Endothelial cell of umbilical vein (primary cell): Measurements from ENCODE around the gene TBX1. TPM values are rescaled to one million over a fixed set of nuclear protein-coding genes. Genes with fewer than 3 reads are reported as not detected.

ENCODE experiments used
- BruUV-seq: library from RNA; stranded (reverse); fragments of 400-500 nt; replicated peaks from 2 replicates; lab custom pipeline; 2021; lab: Mats Ljungman, UMichigan
- CTCF ChIA-PET: fragments of 300-600, 350-600 bp; sonication (Branson Sonifier 250); formaldehyde crosslinking; loops from one replicate; lab custom pipeline; 2021; ENCODE audit warnings: antibody characterized with exemption, inconsistent platforms; lab: Charles Lee
- POLR2A ChIA-PET: fragments of 300-600, 350-600 bp; sonication (Branson Sonifier 250); formaldehyde crosslinking; loops from one replicate; lab custom pipeline; 2021; ENCODE audit warnings: antibody characterized with exemption, inconsistent platforms; lab: Charles Lee
- DNase-seq: peaks from one replicate; pipeline ENCODE4 v3.0.0-alpha.2; 2011; ENCODE audit warnings: low read depth, low spot score
- FAIRE-seq: peaks from 2 replicates; lab custom pipeline; 2011; peaks lifted over from hg19 to GRCh38; lab: Jason Lieb, UNC
- H2AFZ ChIP-seq: 2 replicates; pipeline ENCODE4 v1.6.0; 2012; ENCODE audit warnings: low read depth, low read length, control low read depth, inconsistent platforms
- H3K27ac ChIP-seq: 2 replicates; pipeline ENCODE4 v1.5.1; 2011; ENCODE audit warnings: low read depth, mild to moderate bottlenecking, control low read depth, low read length, moderate library complexity; ENCODE audit not compliant: insufficient read depth
- H3K27me3 ChIP-seq, 2 experiments: 2 replicates each; pipeline versions ENCODE4 v1.6.0 to v1.6.1; 2011; ENCODE audit warnings: low read length in 2 of 2, mixed read lengths in 1 of 2; ENCODE audit not compliant: control insufficient read depth in 2 of 2, insufficient read depth in 2 of 2
- H3K36me3 ChIP-seq, 2 experiments: 2 replicates in 1 of 2; 3 replicates in 1 of 2; pipeline ENCODE4 v1.5.1; 2011; ENCODE audit warnings: low read length in 2 of 2, mild to moderate bottlenecking in 1 of 2, moderate library complexity in 1 of 2; ENCODE audit not compliant: control insufficient read depth in 2 of 2, insufficient read depth in 2 of 2; ENCODE audit errors: extremely low read depth in 1 of 2
- H3K4me1 ChIP-seq: 3 replicates; pipeline ENCODE4 v1.5.1; 2011; ENCODE audit warnings: mild to moderate bottlenecking, low read length; ENCODE audit not compliant: control insufficient read depth, insufficient read depth; ENCODE audit errors: extremely low read depth
- H3K4me2 ChIP-seq: 2 replicates; pipeline ENCODE4 v1.6.1; 2011; ENCODE audit warnings: low read length, control low read depth, mixed read lengths; ENCODE audit not compliant: insufficient read depth
- H3K4me3 ChIP-seq, 3 experiments: fragments of 200-600 bp in 1 of 3; sonication (generic), shearing (Covaris generic) in 1 of 3; replicated peaks in 1 of 3; 2 replicates each; pipeline ENCODE4 v1.5.1; 2011 to 2016; ENCODE audit warnings: control low read depth in 3 of 3, low read length in 3 of 3, mild to moderate bottlenecking in 2 of 3, inconsistent platforms in 1 of 3, low read depth in 1 of 3, moderate library complexity in 1 of 3; ENCODE audit not compliant: insufficient read depth in 1 of 3
- H3K79me2 ChIP-seq: 2 replicates; pipeline ENCODE4 v1.6.0; 2012; ENCODE audit warnings: low read length, inconsistent platforms; ENCODE audit not compliant: control insufficient read depth, insufficient read depth
- H3K9ac ChIP-seq: replicated peaks from 2 replicates; pipeline ENCODE3; 2011; ENCODE audit warnings: low read length, control low read depth; ENCODE audit not compliant: insufficient read depth; ENCODE audit errors: extremely low read depth
- H3K9me1 ChIP-seq: replicated peaks from 3 replicates; pipeline ENCODE4 v1.6.0; 2011; ENCODE audit warnings: mild to moderate bottlenecking, low read length; ENCODE audit not compliant: control insufficient read depth, insufficient read depth; ENCODE audit errors: extremely low read depth
- H3K9me3 ChIP-seq: replicated peaks from 2 replicates; pipeline ENCODE4 v1.5.1; 2012; ENCODE audit warnings: low read length, inconsistent platforms; ENCODE audit not compliant: control insufficient read depth, insufficient read depth
- H4K20me1 ChIP-seq: replicated peaks from 2 replicates; pipeline ENCODE3; 2011; ENCODE audit warnings: mild to moderate bottlenecking, low read length; ENCODE audit not compliant: control insufficient read depth, insufficient read depth; ENCODE audit errors: extremely low read depth
- EZH2 ChIP-seq: IDR thresholded peaks from 2 replicates; pipeline ENCODE4 v1.6.1; 2012; ENCODE audit warnings: borderline replicate concordance, low read depth, mild to moderate bottlenecking, moderate library complexity, low read length, inconsistent platforms; ENCODE audit not compliant: severe bottlenecking
- FOS ChIP-seq: IDR thresholded peaks from 2 replicates; pipeline ENCODE4 v1.6.1; 2011; ENCODE audit warnings: mild to moderate bottlenecking, low read length, moderate library complexity, borderline replicate concordance; ENCODE audit not compliant: insufficient read depth
- GATA2 ChIP-seq: IDR thresholded peaks from 2 replicates; pipeline ENCODE4 v1.7.0; 2011; ENCODE audit warnings: low read depth, mild to moderate bottlenecking, moderate library complexity, mixed read lengths, low read length; ENCODE audit not compliant: insufficient read length, insufficient read depth
- JUN ChIP-seq: IDR thresholded peaks from 2 replicates; pipeline ENCODE4 v1.6.1; 2011; ENCODE audit warnings: borderline replicate concordance, low read depth; ENCODE audit not compliant: insufficient read length, insufficient read depth
- MYC ChIP-seq: IDR thresholded peaks from one replicate; pipeline ENCODE4 v1.6.1; 2011; ENCODE audit warnings: mild to moderate bottlenecking, low read depth, low read length
- POLR2A ChIP-seq: IDR thresholded peaks from 2 replicates; pipeline ENCODE4 v1.6.1; 2012; ENCODE audit warnings: low read depth, mild to moderate bottlenecking, control low read depth, low read length
- POLR2AphosphoS5 ChIP-seq: IDR thresholded peaks from 2 replicates; pipeline ENCODE4 v1.6.1; 2012; ENCODE audit warnings: low read depth, mild to moderate bottlenecking, control low read depth, low read length, moderate library complexity; ENCODE audit not compliant: insufficient read depth
- dilution Hi-C: fragments of 300-500 bp; cut with MboI; formaldehyde crosslinking; loops from one replicate; pipeline ENCODE4 v1.15.0; 2019; ENCODE audit warnings: low sequenced_read_pairs; ENCODE audit not compliant: extremely low pct_ligation_motif_present
- intact Hi-C: fragments of 100-400 bp; cut with micrococcal nuclease; formaldehyde crosslinking; loops from one replicate; pipeline ENCODE4 v1.10.0; 2022
- polyA plus RNA-seq, 4 experiments: library from polyadenylated mRNA; depleted of rRNA in 3 of 4; stranded (reverse) in 3 of 4; unstranded in 1 of 4; fragments of >200 nt; gene quantifications; 2 replicates each; pipeline versions ENCODE4 v1.2.1 to v1.2.3, GENCODE V29; 2011 to 2012; ENCODE audit warnings: missing spikeins in 1 of 4
- total RNA-seq: library from RNA; stranded (reverse); gene quantifications from 2 replicates; pipeline ENCODE4 v1.2.3, GENCODE V29; 2021
- TF ChIP-seq, protein P1 (sequence below): IDR thresholded peaks from 2 replicates; pipeline ENCODE4 v1.6.1; 2011; ENCODE audit not compliant: insufficient read depth, insufficient read length
- TF ChIP-seq, protein P2 (sequence below), 2 donors: IDR thresholded peaks; 1 replicate in 1 of 2; 2 replicates in 1 of 2; pipeline ENCODE4 v1.5.1; 2011; ENCODE audit warnings: low read length in 2 of 2, mild to moderate bottlenecking in 2 of 2, moderate library complexity in 2 of 2, control low read depth in 1 of 2, inconsistent platforms in 1 of 2, low read depth in 1 of 2; ENCODE audit not compliant: insufficient read depth in 1 of 2; ENCODE audit errors: extremely low read depth in 1 of 2

TBX1 gene
- total and polyA plus RNA-seq, 2 donors (not counting 3 experiments of a cell fraction or from before 2014, with no cell fraction given), result 11.0 to 30.2 TPM

DNA sequence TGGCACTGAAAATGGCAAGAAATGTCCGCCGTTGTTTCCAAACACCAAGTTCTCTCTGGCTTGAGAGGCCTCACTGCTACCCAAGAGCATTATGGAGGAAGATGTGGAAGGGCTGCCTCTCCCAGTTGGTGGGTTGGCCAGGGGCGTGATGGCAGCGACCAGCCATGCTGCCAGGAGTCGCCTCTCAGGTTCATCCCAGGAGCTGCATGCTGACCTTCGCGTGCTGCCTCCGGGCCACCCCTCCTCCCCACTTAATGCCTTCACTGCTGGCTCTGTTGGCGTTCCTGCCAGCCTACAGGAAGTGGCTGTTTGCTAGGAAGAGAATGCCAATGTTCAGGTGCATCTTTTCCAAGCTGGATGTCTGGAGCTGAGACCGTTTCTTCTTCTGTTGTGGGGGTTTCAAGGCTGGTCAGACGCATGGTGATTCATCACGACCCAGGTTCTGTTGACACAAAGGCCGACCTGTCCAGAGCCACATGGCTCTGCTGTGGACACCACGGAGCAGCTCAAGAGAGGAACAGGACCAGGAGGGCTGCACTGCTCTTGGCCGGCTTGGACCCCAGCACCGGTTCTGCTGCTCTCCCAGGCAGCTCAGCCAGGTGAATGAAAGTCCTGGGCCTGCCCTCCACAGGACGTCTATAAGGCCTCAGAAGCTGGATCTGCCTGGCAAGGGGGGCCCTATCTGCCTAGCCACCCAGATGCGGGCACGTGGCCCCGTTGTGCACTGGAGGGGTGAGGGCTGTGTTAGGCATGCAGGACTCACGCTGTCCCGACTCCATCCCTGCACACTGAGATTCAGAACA lies 25.1 kb downstream of the TBX1 start:
- Histone ChIP-seq H3K9me3 (no peaks in the 10 kb centered on the region), H3K9ac (no peak overlapping the region), H3K36me3 (no peaks in the 10 kb centered on the region), H3K4me2 (no peak overlapping the region), H3K79me2 (no peaks in the 10 kb centered on the region), H2AFZ (no peak overlapping the region), H3K9me1 (no peaks in the 10 kb centered on the region), H3K27me3 (no peaks in the 10 kb centered on the region), H3K27ac (no peak overlapping the region), H3K4me3 (no peak overlapping the region), H3K4me1 (no peaks in the 10 kb centered on the region), H4K20me1 (no peaks in the 10 kb centered on the region)
- dilution Hi-C loops (no loop called here), intact Hi-C loops (no loop called here)
- FAIRE-seq (no peak), DNase-seq (no peak)
- CTCF ChIA-PET, result interaction anchor here (0.9 to 1.5 kb wide), 3 partner anchors 15 to 124 kb away, joined by 4 to 7 read pairs (median 6); no protein-coding TSS in a partner anchor
- POLR2A ChIA-PET, result no interaction called here
- TF ChIP-seq MYC, result no peak
- TF ChIP-seq, protein P1, sequence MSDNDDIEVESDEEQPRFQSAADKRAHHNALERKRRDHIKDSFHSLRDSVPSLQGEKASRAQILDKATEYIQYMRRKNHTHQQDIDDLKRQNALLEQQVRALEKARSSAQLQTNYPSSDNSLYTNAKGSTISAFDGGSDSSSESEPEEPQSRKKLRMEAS, result no peak
- TF ChIP-seq, protein P2, sequence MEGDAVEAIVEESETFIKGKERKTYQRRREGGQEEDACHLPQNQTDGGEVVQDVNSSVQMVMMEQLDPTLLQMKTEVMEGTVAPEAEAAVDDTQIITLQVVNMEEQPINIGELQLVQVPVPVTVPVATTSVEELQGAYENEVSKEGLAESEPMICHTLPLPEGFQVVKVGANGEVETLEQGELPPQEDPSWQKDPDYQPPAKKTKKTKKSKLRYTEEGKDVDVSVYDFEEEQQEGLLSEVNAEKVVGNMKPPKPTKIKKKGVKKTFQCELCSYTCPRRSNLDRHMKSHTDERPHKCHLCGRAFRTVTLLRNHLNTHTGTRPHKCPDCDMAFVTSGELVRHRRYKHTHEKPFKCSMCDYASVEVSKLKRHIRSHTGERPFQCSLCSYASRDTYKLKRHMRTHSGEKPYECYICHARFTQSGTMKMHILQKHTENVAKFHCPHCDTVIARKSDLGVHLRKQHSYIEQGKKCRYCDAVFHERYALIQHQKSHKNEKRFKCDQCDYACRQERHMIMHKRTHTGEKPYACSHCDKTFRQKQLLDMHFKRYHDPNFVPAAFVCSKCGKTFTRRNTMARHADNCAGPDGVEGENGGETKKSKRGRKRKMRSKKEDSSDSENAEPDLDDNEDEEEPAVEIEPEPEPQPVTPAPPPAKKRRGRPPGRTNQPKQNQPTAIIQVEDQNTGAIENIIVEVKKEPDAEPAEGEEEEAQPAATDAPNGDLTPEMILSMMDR (IDR thresholded peaks at IDR 0.05; ENCODE audit: extremely low read depth in 1 of 2, insufficient read depth in 1 of 2, low read depth in 1 of 2, low read length in 2 of 2), result no peak
- no peak for TF ChIP-seq EZH2
- no peak for TF ChIP-seq GATA2
- no peak for TF ChIP-seq POLR2A
- TF ChIP-seq POLR2AphosphoS5, result no peak
- TF ChIP-seq JUN, result no peak
- no peak for TF ChIP-seq FOS
- BruUV-seq, result no TSS peak
